Anterior cingulate cortex (tissue), 58 donors: ENCODE data around the gene CAMK2D.

ENCODE experiments used
- DNase-seq, 58 donors: peaks; one replicate each; lab custom pipeline; 2025; lab: John Stamatoyannopoulos, UW

CAMK2D gene

DNA sequence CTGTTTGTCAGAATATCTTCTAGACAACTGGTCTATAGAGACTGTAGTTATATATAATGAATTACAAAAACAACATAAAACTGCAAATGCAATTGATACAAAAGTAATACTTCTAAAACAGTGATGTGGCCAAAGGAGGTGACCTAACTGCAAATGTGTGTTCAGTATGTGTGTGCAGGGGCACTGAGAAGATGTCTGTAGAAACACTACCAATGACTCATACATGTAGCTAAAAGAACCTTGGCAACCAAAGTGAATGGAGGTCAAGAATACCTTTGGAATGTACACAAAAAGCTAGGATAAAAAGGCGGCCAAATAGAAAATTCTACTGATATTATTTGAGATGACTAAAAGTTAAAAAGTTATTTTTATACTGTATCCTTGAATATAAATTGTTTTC, 261.8 kb downstream of the CAMK2D start:
- no peak for DNase-seq

DNA sequence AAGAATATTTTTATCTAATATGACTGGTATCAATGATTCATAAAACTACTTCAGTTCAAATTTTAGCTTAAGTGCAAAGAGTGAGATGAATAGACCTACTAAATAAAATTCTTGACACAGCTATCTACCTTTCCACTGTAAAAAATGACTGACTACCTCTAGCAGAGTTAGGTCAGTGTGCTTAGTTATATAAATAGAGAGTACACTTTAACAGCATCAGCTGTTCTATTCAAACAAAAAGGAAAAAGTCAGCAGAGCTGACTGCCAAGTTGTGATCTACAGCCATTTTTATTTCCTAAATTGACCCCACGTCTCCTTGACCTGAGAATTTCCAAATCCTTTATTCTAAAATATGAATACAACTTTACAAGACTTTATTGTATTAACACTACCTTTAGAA, 262.4 kb downstream of the CAMK2D start:
- no peak for DNase-seq

DNA sequence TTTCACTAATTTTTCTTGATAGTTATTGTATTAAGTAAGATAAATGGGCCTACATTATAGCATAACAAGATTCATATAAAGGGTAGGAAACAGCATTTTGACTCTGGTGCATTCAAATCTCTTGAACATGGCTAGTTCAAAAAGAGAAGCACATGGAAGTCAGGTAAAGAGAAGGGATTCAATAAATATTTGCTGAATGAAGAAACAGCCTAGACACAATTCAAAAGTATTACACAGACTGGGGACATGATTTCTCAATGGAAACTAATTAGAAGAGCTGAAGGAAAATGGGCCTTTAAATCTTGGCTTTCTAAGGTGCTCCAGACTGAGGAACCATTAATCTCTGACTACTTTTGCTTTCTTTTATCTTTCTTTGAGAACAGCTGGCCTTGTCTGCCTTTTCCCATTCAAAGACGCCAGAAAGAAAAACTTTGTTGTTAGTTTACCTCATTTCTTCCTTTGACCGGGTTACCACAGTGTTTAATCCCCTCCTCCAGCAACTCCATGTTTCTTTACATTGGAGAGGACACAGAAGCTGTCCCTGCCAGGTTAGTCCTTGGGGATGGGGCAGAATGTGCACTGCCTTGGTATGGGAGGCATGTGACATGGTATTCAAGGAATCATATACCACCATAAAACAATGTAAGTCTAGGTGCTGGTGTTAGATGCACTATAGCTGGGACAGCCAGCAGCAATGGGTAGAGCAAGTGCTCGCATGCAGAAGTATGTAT, 264.2 kb downstream of the CAMK2D start:
- DNase-seq = no peak

DNA sequence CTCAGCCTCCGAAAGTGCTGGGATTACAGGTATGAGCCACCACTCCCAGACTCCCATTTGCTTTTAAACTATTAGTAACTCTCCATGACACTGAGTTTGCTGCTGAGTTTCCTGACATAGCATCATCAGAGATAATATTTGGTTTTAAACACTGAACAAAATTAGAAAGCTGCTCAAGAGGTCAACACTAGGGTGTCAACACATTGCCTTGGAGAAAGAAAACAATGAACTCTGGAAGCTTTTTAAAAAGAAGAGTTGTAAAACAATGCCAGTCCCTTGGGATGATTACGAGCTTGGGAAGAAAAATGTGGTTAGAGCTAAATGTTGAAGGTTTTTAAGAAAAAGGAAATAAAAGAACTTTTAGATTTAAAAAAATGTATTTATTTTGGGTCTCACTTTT, 264.8 kb downstream of the CAMK2D start:
- DNase-seq = no peak

DNA sequence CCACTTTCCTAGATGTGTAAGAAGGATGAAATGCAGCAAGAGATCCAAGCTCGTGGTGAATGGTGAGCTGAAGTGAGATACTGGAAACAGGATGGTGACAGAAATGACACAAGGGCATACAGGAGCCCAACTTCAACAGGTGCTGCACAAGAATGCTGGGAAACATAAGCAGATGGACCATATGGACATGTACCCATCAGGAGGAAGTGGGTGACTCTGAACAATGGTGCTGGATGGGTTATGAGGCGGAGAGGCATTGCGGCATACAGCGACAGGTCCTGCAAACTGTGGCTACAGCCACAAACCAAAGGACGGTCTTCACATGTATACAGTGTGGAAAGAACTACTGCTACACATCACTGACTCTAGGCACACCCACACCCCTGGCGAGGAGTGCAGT, 265.7 kb downstream of the CAMK2D start:
- DNase-seq = no peak

DNA sequence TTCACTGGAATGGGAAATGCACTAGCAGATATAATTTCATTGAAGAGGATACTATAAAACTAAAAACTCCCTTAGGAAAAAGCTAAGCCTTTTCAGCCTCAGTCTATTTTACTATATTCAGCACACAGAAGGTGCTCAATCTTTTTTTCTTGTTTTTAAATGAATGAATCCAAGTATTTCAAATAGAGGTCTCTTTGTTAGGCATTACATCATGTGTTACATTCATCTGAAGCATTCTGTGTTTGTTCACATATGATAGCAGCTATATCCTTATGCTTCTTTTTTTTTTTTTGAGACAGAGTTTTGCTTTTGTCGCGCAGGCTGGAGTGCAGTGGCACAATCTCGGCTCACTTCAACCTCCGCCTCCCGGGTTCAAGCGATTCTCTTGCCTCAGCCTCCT, 278.4 kb downstream of the CAMK2D start:
- no peak for DNase-seq

DNA sequence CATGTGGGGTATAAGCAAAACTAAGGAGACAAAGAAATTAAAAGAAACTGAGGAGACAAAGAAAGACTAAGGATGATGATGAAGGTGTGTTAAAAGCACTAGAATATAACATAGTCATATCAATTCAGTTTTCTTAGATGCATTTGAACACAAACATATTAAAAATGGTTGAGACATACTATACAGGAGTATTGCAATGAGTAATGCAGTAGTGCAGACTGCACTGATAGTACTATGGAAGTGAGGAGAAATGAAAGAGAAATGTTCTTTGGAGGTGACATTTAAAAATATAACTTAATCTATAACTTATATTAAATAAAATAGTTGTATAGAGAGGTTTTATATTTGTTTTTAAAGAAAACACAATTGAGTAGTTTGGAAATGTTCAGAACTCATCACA, 279.2 kb downstream of the CAMK2D start:
- no peak for DNase-seq

DNA sequence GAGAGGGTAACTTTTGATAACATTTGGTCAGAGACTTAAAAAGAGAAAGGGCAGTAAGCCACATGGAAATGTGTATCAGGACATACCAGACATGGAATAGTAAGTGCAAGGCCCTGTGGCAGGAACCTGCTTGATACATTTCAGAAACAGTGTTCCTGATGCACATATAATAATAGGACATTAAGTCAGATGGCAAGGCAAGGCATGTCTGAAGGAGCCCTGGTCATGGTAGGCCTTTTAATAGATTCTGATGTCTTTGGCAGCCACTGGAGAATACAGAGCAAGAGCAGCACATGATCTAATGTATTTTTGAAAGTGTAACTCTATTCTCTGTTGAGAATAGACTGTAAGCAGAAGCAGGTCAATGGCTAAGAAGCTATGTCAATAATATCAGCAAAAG, 279.7 kb downstream of the CAMK2D start:
- no peak for DNase-seq

DNA sequence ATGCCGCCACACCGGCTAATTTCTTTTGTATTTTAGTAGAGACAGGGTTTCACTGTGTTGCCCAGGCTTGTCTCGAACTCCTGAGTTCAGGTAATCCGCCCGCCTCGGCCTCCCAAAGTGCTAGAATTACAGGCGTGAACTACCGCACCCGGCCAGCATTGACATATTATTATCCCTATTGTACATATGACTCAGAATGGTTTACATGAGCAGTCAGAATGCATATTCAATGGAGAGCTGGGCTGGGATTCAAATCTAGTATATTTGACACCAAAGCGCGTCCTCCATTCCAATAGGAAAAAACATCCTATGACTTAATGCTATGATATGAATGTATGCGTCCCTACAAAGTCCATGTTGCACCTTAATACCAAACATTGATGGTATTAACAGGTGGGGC, 281.4 kb downstream of the CAMK2D start:
- DNase-seq = no peak

DNA sequence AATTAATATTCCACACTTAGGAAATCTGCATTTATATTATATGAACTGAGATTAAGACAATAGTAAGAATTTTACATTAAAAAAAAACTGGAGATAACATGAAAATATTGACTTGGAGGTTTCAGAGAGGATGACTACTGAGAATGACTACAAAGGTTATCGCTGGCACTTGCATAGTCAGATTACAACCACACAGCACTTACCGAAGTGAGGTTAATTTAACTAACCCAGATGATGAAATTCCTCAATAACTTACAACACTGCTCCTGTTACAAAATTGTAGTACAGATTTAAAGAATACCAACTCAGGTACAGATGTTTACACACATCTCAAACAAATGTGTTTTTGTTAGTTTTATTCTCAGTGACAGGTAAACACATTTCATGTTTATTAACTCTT, 283.5 kb downstream of the CAMK2D start:
- DNase-seq = no peak

DNA sequence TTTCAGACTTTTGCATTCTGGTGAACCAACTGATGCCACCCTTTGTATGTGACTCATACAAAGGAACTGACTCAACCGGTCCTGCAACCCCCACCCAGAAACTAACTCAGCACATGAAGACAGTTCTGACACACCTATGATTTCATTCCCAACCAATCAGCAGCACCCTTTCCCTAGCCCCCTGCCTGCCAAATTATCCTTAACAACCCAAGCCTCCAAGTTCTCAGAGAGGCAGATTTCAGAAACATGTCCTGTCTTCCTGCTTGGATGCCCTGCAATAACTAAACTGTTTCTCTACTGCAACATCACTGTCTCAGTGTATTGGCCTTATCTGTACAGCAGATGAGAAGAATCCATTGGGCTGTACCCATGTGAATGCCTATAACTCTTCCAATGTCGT, 284.7 kb downstream of the CAMK2D start:
- DNase-seq = no peak

DNA sequence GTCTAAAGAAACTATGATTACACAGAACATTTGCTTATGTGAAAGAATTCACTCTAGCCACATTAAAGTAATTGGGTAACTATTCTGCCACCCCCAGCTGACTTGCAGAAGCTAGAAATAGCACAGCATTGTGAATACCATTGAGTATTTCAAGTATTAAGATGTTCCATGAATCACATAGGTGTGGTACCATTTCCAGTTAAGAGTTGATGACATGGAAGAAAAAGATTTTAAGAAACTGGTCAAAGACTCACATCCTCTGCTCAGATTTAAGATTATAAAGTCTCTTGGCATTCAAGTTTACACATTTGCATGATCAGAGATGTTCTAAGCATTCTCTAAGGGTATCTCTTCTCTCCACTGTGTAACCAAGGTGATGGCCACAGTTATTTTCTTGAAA, 287.5 kb downstream of the CAMK2D start:
- DNase-seq = no peak

DNA sequence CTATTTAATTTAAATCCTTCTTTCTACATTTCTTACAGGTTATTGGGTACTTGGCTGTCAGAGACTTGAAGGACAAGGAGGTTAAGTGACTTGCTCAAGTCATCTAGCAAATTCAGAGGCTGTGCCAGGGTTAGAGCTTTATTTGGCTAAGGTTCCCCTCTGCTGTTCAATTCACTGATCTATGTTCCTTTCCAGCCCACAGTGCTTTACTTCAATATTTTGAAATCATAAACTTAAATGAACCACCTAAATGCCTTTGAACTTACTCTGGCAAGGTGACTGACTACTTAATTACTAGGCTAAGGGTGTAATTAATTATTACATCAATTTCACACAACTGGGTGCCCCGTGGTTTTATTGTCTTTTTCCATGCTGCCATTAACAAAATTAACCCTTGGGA, 288.7 kb downstream of the CAMK2D start:
- DNase-seq = no peak

DNA sequence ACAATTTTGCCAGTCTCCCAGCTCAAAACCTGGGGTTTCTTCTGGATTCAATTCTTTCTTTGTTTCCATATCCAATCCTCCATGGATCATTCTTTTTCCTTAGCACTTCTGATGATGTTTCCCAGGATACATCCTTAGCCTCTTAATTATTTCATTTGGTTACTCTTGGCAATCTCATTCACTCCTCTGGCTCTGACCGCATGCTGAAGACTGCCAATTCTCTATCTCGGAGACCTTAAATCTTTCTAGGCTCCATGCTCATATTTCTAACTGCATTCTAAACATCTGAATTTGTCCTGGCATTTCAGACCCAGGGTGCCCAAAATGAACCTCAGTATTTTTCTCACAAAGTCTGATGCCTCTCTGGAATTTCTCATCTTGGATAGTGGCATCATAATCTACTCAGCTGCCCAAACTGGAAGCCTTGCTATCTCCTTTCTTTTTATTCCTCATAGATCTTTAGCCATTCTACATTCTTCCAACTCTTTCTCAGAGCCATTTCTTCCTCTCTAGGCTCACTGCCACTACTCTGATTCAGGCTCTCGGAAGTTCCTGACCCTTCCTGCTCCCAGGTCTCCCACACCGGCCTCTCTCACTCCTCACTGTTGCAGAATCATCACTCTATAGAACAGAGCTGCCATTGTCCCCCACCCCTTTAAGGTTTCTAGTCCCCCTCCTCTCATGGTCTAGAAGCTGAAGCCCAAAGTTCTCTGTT, 290.2 kb downstream of the CAMK2D start:
- peak in 1 of 58 donors; percentile 2 for DNase-seq

DNA sequence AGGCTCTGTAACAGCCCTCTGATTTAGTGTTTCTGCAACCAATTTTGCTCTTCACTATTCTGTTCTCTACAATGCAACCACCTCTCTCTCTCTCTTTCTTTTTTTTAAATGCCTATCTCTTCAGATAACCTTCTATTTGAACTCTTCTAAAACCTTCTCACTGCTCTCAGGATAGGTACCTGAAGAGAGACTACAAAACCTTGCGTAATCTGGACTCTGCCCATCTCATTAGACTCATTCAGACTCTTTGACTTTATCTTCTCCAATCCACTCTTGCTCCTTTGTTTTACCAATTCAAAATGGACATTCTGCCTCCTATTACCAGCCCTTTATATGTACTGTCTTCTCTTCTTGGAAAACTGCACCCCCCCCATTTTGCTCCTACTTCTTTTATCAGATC, 291.6 kb downstream of the CAMK2D start:
- DNase-seq = no peak

DNA sequence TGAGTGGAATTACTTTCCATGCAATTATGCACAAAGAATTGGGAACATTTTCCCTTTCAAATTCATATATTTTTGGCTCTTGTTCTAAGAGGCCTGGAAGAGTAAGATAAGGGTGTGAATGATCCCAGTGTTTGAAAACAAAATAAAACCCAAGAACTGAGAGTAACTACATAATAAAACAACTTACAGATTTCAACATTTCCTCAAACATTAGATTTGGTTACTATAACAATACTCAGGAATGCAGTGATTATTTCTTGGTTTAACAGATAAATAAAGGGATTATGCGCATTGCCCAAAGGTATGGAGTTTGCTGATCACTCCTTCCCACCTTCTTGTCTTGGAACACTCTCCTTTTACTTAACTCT, 292.5 kb downstream of the CAMK2D start:
- no peak for DNase-seq

DNA sequence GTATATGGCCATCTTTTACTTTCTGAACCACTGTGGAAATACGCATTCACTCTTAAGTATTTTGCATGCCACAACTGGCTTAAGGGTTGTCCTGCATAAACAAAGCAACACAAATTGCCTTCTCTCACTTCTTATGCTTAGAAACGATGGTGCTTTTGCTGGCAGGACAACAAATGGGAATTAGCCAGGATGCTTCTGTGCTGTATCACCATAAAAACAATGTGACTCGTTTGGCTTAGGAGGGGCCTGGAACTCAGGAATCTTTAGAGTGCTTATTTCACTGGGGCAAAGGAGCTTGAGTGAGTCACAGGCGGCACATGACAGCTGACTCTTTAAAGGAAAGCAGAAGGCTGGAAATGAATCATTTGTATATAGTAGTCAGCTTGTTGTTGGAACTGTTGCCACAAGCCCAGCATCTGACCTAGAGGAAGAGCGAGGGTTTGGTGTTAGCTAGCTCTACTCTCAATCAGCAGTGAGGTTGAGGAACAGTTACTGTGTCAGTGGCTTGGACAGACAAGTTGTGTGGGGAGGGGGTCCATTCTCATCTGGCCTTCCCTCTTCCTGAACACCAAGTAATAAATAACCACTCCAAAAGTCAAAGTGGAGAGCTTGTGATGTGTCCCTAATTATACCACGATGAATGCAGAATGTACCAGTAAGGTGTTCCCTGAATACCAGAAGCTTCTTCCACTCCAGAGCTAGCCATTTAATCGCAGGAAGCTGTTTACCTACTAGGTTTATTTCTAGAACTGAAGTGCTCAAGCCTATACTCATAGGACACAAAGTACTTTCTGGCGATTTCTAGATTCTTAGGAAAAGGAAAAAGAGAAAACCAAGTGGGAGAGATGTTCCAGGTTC, 293.1 kb downstream of the CAMK2D start:
- peak in 43 of 58 donors; percentile 0 to 77 (median 22) for DNase-seq

DNA sequence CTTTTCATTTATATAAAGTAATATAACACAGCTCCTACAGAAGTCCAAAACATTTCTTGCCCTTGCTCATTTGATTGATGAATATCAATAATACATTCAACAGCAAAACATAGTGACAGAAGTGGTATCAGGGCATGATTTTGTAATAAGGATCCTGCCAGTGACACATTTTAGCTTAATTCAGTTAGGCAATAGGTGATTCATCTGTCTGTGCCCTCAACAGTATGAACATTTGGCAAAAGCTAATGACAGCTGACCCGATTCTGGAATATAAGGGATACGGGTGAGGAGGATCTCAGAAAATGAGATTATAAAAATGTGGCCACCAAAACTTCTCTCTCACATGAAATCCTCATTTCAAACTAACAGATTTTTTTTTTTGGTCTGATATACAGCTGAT, 294.0 kb downstream of the CAMK2D start:
- no peak for DNase-seq

DNA sequence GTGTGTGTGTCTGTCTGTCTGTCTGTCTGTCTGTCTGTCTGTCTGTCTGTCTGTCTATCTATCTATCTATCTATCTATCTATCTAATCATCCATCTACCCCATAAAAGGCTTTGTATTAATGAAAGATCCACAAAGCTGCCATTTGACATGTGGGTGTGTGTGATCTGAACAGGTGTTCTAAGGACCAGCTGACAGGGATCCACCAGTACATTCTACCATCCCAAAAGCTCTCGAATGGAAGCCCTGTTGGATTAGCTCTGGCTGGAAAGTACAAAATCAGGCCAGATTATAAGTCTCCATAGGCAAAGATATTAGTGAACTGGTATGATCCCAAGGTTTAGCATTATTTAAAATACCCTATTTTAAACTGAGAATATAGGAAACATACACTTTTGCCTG, 299.3 kb downstream of the CAMK2D start:
- no peak for DNase-seq

DNA sequence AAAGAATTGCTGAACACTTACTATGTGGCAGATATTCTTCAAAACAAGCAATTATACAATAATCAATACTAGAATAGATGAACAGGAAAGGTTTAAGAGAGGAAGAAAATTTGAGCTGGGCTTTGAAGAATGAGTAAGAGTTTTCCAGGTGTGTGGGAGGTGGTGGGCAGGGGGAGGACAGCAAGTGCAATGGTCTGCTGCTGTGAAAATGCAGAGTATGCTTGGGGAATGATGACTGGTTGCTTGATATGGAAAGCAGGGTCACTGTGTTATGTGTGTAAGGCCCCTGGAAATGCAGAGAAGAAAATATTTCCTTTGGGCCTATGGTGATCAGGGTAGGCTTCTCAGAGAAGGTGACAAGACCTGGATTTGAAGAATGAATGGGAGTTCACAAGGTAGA, 300.3 kb downstream of the CAMK2D start:
- DNase-seq = no peak

DNA sequence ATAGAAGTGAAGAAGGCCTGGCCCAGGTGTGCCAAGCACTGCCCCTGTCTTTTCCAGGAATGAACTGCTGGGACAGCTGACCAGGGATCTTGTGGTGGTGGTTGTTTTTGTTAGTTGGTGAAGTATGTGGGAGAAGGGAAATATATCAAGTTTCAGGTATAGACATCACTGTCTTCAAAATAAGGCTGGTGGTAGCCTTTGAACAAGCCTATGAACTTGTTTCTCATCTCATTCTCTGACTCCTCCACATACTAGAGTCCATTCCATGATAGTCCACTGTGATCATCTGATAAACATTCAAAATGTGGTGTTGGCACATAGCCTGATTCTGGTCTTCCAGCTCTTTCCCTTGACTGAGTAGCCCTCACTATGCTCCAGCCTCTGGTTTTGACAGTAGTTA, 303.7 kb downstream of the CAMK2D start:
- DNase-seq = no peak

DNA sequence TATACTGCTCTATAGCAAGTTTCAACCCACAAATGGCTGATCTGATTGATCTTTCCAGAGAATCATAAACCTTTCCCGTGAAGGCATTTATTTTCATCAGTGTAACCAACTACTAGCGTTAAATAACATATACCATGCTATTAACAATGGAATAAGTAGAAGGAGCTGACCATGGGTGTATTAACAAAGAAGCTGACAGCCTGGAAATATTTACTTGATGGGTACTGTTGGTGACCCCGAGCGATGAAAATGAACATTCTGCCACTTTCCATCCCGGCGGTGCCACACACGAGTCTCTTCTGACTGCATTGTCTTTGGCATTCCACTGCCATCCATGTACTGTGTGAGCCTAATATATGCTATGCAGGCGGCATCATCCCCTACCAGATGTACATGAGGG, 304.4 kb downstream of the CAMK2D start:
- no peak for DNase-seq
